G401.6 (cell line): ENCODE data around the gene WDR37.
"Not testable (repeated sequence)": the region's sequence is repeated elsewhere in the genome, so short reads cannot be mapped to it uniquely, and the experiment has no call there.

Experiments
- FAIRE-seq: peaks from 2 replicates; lab custom pipeline; 2012; peaks lifted over from hg19 to GRCh38; lab: Jason Lieb, UNC

WDR37 gene

GRCh38 chr10:1056326-1057105 is at the start of gene WDR37:
Gene WDR37, plus strand, starts transcription at chr10:1056385. Its CDS starts 15,771 bp downstream, at chr10:1072156.
- no peak for FAIRE-seq

GRCh38 chr10:1006573-1006972 is 49.6 kb upstream of the WDR37 start:
- FAIRE-seq = no peak

- FAIRE-seq = no peak
These were observed 48.6 kb upstream of the WDR37 start for GRCh38 chr10:1007583-1007982.

GRCh38 chr10:1009071-1009494 is 47.1 kb upstream of the WDR37 start:
- no peak for FAIRE-seq

- FAIRE-seq = not testable (repeated sequence)
These were observed 46.2 kb upstream of the WDR37 start for GRCh38 chr10:1009947-1010346.

GRCh38 chr10:1010703-1011102 is 45.5 kb upstream of the WDR37 start:
- FAIRE-seq = no peak

GRCh38 chr10:1011696-1012095 is 44.5 kb upstream of the WDR37 start:
- no peak for FAIRE-seq

GRCh38 chr10:1015688-1016087 is 40.5 kb upstream of the WDR37 start:
- FAIRE-seq = no peak

GRCh38 chr10:1019362-1019761 is 36.8 kb upstream of the WDR37 start:
- FAIRE-seq = no peak

- no peak for FAIRE-seq
These were observed 35.7 kb upstream of the WDR37 start for GRCh38 chr10:1020460-1020859.

GRCh38 chr10:1020958-1021357 is 35.2 kb upstream of the WDR37 start:
- FAIRE-seq = no peak

- no peak for FAIRE-seq
These were observed 33.8 kb upstream of the WDR37 start for GRCh38 chr10:1022413-1022812.

GRCh38 chr10:1024103-1024502 is 32.1 kb upstream of the WDR37 start:
- no peak for FAIRE-seq

GRCh38 chr10:1025683-1026082 is 30.5 kb upstream of the WDR37 start, which contains the start of gene IDI2:
Gene IDI2, minus strand, starts transcription at chr10:1025859. Its CDS starts 1,136 bp downstream, at chr10:1024723.
- no peak for FAIRE-seq

GRCh38 chr10:1026578-1026977 is 29.6 kb upstream of the WDR37 start:
- no peak for FAIRE-seq

- no peak for FAIRE-seq
These were observed 26.3 kb upstream of the WDR37 start for GRCh38 chr10:1029838-1030237.

GRCh38 chr10:1033601-1034000 is 22.6 kb upstream of the WDR37 start:
- FAIRE-seq = no peak

- no peak for FAIRE-seq
These were observed 21.4 kb upstream of the WDR37 start for GRCh38 chr10:1034758-1035157.

- FAIRE-seq = no peak
These were observed 21.0 kb upstream of the WDR37 start for GRCh38 chr10:1035201-1035600.

GRCh38 chr10:1036341-1036791 is 19.8 kb upstream of the WDR37 start:
- no peak for FAIRE-seq

GRCh38 chr10:1037098-1037497 is 19.1 kb upstream of the WDR37 start:
- no peak for FAIRE-seq

- not testable (repeated sequence) for FAIRE-seq
These were observed 17.4 kb upstream of the WDR37 start for GRCh38 chr10:1038769-1039168.

GRCh38 chr10:1040133-1040532 is 16.1 kb upstream of the WDR37 start:
- no peak for FAIRE-seq

GRCh38 chr10:1041514-1041913 is 14.7 kb upstream of the WDR37 start:
- no peak for FAIRE-seq
